Activated CD8-positive, alpha-beta memory T cell treated with anti-CD3 and anti-CD28 coated beads, Interleukin-2, amount 50 U/mL, for 24 hours (primary cell): ENCODE results near the gene ATP6V0A1.
"Not testable (repeated sequence)": the region's sequence is repeated elsewhere in the genome, so short reads cannot be mapped to it uniquely, and the experiment has no call there.

ENCODE experiments used
- DNase-seq: peaks from one replicate; pipeline ENCODE4 v3.0.0-alpha.2; 2020; ENCODE audit errors: extremely low read depth

Gene ATP6V0A1

DNA sequence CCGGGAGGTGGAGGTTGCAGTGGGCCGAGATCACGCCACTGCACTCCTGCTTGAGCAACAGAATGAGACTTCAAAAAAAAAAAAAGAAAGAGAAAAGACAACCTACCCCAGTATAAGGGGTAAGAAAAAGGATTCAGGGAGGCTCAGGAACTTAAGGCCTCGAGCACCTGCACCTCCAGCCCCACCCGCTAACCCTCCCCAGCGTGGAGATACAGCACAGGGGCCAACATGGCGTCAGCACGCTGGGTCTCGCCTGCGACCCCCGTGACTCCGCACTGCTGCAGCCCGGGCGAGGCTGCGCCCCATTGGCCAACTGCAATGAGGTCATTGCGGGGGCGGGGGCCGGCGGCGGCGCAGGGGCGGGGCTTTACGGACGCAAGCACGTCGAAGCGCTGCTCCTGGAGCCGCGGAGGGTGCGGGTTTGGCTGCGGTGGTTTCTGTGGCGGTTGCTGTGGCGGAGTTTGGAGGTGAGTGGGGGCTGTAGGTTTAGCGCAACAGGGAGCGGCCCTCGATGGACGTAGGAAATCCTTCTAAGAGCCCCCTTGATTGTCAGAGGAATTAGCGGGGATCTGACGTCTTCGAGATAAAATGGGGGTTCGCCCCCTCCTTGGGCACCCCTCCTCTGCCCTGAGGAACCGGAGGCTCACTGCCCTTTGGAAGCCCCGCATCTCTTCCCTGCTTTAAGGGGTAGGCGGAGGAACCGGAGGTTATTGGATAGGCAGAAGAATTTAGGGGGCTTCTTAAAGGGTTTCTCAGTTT is at the start of gene ATP6V0A1:
TSS of gene ATP6V0A1 (plus strand) at position 382 of the 759 bp plus-strand sequence. CDS start 2,017 bp downstream, outside the sequence.
- peak; percentile 76 for DNase-seq

DNA sequence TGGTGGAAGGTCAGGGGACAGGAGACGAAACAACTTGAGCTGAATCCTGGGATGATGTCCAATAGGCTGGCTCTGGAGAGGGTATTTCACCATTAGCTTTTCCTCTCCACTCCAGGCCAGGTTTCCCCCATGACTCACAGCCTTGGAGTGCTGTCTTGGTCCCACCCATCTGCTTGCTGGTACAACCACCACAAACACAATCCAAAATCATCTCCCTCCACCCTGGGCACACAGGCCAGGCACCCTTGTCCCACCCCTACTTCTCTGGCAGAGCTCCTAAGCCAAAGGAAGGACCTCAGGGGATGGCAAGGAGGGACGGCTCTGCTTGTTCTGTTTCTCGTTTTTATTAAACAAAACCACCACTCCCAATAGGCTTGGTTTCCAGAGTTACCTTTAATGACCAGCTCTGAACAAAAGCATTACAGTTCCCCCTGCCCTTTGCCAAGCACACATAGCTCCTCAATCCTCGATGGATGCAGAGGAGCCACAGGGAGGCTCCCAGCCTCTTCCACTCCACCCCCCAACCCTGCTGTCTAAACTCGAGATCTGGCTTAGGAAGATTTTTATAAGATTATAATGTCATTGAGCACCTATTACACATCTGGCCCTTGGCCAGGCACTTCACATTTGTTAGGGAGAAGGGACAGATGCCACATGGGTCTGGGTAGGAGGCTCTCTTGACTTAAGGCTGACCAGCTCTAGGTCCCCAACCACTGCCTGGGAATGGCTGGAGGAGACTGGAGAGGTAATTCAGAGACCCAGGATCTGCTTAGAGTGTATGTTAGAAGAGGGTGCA is 49.0 kb upstream of the ATP6V0A1 start:
- DNase-seq = no peak

DNA sequence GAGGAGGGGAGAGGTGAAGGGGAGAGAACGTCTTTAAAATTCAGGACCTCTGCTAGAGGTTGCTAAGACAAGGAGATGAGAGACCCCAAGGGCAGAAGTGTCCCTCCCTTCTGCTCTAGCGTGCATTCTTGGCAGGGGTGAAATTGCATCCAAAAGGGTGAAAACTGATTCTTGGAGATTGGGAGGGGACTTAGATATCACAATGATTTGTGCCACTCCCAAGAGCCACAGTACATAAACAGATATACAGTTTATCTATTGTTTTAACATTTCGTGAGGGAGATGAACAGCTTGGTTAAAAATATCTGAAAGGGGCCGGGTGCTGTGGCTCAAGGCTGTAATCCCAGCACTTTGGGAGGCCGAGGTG is 48.4 kb upstream of the ATP6V0A1 start:
- no peak for DNase-seq

DNA sequence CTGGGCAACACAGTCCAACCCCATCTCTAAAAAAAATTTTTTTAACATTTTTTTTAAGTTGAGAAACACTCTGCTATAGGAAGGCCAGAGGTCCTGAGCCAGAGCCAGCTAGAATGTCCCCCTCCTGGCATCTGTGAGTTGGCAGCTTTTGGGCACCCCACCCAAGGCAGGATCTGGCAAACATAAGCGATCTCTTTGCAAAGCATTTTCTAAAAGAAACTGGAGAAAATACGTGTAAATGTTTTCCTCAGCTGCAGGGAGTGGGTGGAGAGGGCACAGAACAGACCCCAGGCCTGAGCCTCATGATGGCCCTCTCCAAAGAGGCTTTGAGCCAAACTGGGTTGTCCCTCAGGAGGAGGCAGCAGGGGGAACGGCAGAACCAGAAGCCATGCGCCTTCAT is 47.3 kb upstream of the ATP6V0A1 start:
- DNase-seq = no peak

DNA sequence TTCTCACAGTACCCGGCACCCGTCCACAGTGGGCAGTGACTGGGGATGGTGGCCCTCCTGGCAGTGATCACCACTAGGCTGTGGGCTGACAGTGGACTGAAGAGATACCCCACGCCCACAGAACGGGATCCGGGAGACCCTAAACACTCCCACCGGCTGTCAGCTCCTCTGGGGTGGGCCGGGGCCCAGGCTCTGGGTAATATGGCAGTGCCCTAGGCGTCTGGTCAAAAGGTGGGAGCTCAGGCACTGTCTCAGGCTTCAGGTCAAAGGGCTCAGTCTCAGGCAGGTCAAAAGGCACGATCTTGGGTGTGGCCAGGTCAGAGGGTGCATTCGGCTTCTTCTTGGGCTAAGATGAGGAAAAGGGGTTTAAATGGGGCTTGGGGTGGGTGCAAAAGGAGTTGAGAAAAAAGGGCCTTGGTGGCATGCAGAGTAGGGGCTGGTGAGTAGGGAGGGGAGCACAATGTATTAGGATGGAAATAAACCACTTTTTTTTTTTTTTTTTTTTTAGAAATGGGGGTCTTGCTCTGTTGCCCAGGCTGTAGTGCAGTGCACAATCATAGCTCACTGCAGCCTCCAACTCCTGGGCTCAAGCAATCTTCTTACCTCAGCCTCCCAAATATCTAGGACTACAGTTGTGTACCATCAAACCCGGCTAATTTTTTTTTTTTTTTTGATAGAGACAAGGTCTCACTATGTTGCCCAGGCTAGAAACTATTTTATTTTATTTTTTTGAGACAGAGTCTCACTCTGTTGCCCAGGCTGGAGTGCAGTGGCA is 46.6 kb upstream of the ATP6V0A1 start:
- no peak for DNase-seq

DNA sequence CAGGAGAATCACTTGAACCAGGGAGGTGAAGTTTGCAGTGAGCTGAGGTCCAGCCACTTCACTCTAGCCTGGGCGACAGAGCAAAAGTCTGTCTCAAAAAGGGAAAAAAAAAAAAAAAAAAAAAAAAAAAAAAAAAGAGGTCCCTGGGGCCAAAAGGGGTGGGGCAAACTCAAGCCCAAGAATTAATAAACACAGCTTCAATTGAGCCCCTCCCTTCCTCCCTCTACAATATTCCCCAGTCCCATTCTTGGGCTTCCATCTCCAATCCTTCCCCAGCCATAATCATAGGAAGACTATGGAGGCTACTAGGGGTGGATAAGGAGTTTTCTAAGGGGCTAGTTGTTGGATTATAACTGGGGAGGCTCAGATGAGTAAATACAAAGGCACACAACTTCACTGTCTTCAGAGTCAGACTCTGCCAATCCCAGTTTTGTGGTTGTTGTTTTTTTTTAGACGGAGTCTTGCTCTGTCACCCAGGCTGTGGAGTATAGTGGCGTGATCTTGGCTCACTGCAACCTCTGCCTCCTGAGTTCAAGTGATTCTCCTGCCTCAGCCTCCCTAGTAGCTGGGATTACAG is 45.1 kb upstream of the ATP6V0A1 start:
- DNase-seq = no peak

DNA sequence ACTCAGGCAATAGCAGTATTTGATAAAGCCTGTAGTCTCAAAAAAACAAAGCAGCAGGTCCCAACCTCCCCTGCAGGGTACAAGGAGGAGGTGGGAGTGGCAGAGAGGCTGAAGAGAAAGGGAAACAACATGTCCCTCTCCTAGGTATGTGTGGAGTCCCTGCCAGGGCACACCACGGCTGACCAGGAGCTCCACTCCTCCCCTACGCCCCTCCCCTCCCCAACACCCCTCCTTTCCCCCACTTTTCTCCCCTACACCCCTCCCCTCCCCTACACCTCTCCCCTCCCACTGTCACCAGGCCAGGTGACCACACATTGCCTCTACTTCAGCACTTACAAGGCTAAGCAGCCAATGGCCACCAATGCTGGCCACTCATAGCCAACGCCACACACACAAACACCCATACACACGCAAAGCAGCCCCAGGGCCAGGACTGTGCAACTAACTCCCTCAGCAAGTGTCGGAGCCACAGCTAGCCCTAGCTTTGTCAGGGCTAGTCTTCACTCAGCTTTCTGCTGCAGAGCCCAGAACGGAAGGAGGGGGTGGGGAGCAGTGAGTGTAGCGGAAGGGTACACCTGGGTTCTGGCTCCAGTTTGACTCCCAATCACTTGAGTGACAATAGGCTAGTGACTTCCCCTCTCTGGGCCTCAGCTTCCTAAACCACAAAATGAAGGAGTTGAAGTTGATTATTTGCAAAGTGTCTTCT is 43.8 kb upstream of the ATP6V0A1 start:
- DNase-seq = no peak

DNA sequence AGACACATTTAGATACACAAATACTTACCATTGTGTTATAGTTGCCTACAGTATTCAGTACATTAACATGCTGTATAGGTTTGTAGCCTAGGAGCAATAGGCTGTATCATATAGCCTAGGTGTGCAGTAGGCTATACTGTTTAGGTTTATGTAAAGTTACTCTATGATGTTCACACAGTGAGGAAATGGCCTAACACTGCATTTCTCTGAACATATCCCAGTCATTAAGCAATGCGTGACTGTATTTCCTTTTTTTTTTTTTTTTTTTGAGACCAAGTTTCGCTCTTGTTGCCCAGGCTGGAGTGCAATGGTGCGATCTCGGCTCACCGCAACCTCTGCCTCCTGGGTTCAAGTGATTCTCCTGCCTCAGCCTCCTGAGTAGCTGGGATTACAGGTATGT is 40.7 kb upstream of the ATP6V0A1 start:
- DNase-seq = not testable (repeated sequence)

DNA sequence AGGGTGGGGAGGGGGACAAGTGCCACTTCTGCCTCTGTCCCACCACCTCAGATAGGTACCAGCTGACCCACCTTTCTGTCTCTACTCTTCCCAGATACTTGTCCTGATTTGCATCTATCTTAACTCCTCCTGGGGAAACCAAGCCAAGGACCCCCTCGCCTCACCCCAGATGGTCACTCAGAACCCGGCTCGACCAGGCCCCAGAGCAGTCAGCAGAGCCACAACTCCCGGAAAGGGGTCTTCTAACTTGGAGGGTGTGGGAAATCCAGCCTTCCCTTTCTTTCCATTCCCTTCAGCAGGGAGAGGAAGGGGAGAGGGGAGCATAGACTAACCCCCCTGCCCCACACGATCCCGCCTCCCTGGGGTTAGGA is 37.6 kb upstream of the ATP6V0A1 start:
- no peak for DNase-seq

DNA sequence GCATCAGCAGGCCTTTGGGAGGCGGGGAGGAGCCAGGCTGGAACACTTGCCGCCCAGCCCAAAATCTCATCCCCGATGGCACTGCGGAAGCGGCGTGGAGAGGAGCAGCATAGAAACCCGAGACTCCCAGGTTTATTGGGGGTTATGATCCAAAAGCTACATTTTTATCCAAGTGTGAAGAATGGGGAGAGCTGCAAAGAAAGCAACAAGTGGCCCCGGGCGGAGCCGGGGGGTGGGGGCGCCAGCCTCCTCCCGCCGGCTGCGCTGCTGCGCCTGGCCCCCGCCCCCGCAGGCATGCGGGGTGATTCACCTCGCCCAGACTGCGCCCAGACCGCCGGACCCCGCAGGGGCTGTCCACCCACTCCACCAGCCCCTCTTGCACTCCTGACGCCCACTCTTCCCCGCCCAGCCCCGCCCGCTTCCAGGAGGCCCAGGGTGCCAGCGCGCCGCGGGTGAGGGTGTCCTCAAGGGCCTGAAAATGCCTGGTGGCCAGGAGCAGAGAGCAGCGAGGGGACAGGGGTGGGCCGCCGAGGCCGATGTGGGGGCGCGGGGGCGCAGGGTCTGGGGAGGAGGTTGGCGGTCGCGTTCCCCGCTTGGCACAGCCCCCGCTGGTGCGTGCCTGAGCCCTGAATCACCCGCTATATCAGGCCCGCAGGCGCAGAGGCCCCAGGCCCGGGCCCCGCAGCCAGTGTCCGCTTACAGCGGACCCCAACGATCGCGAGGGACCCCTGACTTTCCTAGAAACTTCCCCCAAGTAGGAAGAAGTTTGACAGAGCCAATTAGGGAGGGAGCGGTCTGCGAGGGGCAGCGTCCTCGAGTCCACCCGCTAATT is 37.0 kb upstream of the ATP6V0A1 start:
- no peak for DNase-seq

DNA sequence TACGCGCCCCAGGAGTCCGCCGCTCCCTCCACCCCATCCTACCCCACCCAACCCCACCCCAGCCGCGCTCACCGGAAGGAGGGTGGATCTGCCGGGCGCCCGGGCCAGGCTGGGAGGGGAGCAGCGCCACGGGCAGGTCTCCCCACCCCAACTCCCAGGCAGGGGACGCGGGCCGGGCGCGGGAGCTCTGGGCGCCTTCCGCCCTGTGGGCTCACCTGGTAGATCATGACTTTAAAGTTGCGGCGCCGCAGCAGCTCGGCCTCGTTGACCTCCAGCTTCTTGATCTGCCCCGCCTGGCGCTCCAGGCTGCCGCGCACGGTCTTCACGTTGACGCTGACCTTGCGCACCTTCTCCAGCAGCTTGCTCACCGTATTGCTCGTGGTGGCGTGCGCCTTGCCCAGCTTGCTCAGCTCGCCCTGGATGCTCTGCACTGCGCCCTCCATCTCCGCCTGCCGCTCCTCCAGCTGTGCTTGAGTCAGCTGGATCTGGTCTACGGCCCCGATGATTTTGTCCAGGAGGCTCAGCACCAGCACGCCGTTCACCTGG is 36.2 kb upstream of the ATP6V0A1 start:
- no peak for DNase-seq

DNA sequence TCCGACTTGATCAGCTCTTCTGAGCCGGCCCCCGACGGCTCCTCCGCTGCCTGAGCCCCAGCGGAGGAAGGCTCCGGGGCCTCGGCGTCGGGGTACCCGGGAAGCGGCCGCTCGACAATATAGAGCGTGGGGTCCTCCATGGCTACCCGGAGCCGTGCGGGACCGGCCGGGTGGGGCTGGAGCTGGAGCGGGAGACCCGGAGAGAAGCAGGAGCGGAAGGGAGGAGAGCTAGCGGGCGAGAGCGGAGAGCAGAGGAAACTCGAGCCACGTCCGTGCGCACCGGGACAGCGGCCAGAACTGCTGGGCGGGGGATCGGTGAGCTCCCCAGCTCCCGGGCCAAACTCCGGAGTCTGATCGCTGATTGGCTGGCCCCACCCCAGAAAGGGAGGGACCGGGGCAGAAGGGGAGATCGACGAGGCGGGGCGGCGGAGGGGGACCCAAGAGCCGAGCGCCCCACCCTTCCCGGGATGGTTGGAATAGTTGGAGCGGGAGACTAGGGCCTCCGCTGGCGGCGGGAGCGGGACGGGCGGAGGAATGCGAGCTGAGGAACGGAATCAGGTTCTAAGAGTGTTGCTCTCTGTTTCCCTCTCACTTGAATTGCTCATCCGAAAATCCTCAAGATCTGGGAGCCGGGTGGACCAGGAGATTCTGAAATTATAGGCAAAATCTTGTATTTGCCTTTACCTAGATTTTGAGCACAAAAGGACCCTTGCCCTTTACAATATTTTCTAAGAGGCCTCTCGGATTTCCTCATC is 35.5 kb upstream of the ATP6V0A1 start, which contains the start of gene CAVIN1:
TSS of gene CAVIN1 (minus strand) at position 299 of the 755 bp plus-strand sequence. CDS start at position 140, 159 bp downstream.
- no peak for DNase-seq

DNA sequence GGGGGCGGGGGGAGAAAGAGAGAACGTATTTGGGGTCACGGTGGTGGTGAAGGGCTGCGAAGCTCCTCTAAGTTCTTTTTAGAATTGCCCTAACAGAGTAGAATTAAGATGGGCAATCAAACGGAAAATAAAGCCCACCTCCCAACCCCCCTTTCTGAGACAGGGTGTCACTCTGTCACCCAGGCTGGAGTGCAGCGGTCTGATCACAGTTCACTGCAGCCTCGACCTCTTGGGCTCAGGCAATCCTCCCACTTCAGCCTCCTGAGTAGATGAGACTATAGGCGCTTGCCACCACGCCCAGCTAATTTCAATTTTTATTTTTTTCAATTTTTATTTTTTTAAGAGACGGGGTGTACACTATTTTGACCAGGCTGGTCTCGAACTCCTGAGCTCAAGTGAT is 34.9 kb upstream of the ATP6V0A1 start:
- DNase-seq = no peak

DNA sequence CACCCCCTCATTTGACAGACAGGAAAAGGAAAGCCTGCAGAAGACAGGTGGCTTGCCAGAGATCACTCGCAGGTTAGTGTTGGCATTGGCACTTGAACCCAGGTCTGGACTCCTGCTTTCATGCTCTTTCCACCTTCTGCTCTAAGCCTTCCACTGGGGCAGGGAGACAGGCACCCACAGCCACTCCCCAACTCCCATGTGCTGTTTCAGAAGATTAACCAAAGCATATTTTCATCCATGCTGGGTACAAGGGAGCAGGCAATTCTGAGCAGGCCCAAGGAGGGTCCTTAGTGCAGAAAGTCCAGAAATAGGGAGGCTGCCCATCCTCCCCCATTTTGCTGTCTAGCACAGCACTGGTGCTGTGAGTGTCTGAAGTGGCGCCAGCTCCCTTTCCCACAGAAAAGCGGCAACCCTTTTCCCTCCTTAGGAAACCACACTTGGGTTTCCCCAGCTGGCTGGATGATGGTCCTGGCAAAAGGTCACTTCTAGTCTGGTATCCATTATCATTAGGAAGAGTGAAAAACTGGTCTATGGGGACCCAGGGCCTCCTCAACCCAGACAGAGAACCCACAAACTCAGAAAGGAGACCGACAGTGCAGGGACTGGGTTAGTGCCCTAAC is 33.6 kb upstream of the ATP6V0A1 start:
- DNase-seq = no peak

DNA sequence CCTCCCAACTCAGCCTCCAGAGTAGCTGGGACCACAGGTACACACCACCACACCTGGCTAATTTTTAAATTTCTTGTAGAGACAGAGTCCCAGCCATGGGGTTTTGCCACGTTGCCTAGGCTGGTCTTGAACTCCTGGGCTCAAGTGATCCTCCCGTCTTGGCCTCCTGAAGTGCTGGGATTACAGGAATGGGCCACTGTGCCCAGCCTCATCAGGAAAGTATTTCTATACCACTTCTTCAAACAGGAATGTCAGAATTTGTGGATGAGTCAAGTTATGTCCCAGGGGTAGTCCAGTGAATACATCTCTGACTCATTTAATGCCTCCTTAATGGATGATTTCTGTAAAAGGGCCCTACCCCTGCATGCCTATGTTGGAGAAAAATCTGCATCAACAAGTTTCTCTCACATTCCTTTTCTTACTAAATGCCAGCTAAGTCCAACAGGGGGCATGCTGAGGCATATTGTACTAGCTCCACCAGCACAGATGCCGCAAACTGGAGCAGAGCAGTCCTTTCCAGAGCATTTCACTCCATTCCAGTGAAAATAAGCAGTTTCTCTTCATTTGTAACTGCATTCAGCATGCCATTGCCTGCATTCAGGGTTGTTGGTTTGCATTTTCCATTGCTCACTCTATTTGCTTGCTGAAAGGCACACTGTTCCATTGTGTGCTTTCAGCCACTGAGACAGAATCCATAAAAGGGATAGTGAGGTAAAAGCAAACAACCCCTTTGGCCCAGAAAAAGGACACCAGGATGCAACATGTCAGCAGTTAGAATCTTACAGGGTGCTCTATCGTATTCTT is 30.3 kb upstream of the ATP6V0A1 start:
- no peak for DNase-seq

DNA sequence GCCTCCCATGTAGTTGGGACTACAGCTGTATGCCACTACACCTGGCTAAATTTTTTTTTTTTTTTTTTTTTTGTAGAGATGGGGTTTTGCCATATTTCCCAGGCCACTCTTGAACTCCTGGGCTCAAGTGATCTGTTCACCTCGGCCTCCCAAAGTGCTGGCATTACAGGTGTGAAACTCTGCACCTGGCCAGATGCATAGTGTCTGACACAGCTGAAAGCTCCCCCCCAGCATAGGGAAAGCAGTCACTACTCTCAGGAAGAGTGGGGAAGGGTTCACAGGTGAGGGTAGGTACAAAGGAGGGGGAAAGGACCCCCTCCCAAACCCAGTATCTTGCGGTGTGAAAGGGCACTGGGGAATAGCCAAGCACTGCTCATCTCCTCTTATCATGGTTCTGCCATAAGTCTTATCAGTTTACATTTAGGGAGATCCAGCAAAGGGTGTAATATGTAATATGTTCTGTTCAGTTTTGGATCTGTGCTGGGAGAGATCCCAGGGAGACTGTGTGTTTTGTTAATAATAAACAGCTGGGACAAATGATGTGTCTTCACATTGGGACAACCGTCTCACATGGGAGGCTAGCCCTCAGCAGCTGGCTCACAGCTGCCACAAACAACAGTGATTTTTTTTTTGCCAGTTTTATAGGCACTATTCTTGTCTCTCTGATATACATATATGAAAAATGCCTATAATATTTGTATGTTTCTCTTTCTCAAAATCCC is 28.8 kb upstream of the ATP6V0A1 start:
- DNase-seq = no peak

DNA sequence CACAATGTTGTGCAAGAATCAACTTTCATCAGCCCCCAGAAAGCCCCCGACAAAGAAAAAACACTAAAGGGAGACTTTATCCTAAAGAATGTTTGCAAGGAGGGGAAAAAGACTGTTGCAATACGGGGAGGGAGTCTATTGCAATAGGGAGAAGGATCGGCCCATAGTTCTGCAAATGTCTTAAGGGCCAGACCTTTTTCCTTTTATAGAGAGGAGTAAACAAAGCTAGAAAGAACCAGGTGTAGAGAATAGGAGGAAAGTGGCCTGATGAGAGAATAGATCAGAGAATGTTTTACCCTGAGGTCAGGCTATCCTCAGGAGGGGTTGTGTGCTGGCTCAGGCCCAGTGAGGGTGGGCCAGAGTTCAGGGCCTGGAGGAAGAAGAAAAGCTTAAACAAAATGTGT is 26.9 kb upstream of the ATP6V0A1 start:
- DNase-seq = no peak
